NCI-H2196 treated with DMSO at 0.1 percent for 48 hours (cell line): Measurements from ENCODE around the gene LRRC61.

Experiments used
- DNase-seq: peaks from one replicate; lab custom pipeline; 2025; ENCODE audit not compliant: unreplicated experiment; lab: John Stamatoyannopoulos, UW

Gene LRRC61

GRCh38 chr7:150368884-150369747 lies 46.0 kb downstream of the LRRC61 start:
- no peak for DNase-seq

GRCh38 chr7:150369748-150370501 lies 46.8 kb downstream of the LRRC61 start:
- DNase-seq = no peak

GRCh38 chr7:150370612-150371071 lies 47.5 kb downstream of the LRRC61 start:
- DNase-seq = no peak

GRCh38 chr7:150371131-150371995 lies 48.2 kb downstream of the LRRC61 start:
- no peak for DNase-seq

- no peak for DNase-seq
Measured at GRCh38 chr7:150371996-150372270, 48.8 kb downstream of the LRRC61 start.

GRCh38 chr7:150372271-150373048 lies 49.3 kb downstream of the LRRC61 start:
- DNase-seq = no peak

- no peak for DNase-seq
Measured at GRCh38 chr7:150373049-150373801, 50.1 kb downstream of the LRRC61 start.

- no peak for DNase-seq
Measured at GRCh38 chr7:150374026-150374425, 50.9 kb downstream of the LRRC61 start.

- DNase-seq = no peak
Measured at GRCh38 chr7:150374472-150374871, 51.3 kb downstream of the LRRC61 start.

GRCh38 chr7:150375662-150376521 lies 52.7 kb downstream of the LRRC61 start:
- DNase-seq = no peak

GRCh38 chr7:150376560-150376959 lies 53.4 kb downstream of the LRRC61 start:
- DNase-seq = no peak

GRCh38 chr7:150377196-150377595 lies 54.0 kb downstream of the LRRC61 start:
- no peak for DNase-seq

- DNase-seq = no peak
Measured at GRCh38 chr7:150377635-150378034, 54.5 kb downstream of the LRRC61 start.

GRCh38 chr7:150378115-150378852 lies 55.1 kb downstream of the LRRC61 start:
- DNase-seq = peak; percentile 85

GRCh38 chr7:150378853-150379440 lies 55.8 kb downstream of the LRRC61 start, which contains the start of gene ZNF775:
TSS of gene ZNF775 (plus strand) at chr7:150379330. CDS start at chr7:150388471, 9,141 bp downstream.
- peak; percentile 96 for DNase-seq

- no peak for DNase-seq
Measured at GRCh38 chr7:150379441-150380379, 56.6 kb downstream of the LRRC61 start.

- no peak for DNase-seq
Measured at GRCh38 chr7:150380463-150380862, 57.3 kb downstream of the LRRC61 start.
